ENCODE results near the gene APOA1. TPM values are rescaled to one million over a fixed set of nuclear protein-coding genes. Genes with fewer than 3 reads are reported as not detected.

The APOA1 gene
- polyA plus RNA-seq, 1 donor = 1.8 TPM

GRCh38 chr11:116833816-116834534 lies 3.4 kb downstream of the APOA1 start:
- DNase-seq = no peak

- DNase-seq = no peak
Observed at GRCh38 chr11:116833491-116833815, 4.0 kb downstream of the APOA1 start.

DNA sequence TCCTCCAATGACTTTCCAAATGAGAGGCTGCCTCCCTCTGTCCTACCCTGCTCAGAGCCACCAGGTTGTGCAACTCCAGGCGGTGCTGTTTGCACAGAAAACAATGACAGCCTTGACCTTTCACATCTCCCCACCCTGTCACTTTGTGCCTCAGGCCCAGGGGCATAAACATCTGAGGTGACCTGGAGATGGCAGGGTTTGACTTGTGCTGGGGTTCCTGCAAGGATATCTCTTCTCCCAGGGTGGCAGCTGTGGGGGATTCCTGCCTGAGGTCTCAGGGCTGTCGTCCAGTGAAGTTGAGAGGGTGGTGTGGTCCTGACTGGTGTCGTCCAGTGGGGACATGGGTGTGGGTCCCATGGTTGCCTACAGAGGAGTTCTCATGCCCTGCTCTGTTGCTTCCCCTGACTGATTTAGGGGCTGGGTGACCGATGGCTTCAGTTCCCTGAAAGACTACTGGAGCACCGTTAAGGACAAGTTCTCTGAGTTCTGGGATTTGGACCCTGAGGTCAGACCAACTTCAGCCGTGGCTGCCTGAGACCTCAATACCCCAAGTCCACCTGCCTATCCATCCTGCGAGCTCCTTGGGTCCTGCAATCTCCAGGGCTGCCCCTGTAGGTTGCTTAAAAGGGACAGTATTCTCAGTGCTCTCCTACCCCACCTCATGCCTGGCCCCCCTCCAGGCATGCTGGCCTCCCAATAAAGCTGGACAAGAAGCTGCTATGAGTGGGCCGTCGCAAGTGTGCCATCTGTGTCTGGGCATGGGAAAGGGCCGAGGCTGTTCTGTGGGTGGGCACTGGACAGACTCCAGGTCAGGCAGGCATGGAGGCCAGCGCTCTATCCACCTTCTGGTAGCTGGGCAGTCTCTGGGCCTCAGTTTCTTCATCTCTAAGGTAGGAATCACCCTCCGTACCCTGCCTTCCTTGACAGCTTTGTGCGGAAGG lies 4.8 kb downstream of the APOA1 start:
- no peak for DNase-seq

DNA sequence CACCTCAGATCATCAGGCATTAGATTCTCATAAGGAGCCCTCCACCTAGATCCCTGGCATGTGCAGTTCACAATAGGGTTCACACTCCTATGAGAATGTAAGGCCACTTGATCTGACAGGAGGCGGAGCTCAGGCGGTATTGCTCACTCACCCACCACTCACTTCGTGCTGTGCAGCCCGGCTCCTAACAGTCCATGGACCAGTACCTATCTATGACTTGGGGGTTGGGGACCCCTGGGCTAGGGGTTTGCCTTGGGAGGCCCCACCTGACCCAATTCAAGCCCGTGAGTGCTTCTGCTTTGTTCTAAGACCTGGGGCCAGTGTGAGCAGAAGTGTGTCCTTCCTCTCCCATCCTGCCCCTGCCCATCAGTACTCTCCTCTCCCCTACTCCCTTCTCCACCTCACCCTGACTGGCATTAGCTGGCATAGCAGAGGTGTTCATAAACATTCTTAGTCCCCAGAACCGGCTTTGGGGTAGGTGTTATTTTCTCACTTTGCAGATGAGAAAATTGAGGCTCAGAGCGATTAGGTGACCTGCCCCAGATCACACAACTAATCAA lies 5.6 kb downstream of the APOA1 start:
- no peak for DNase-seq

DNA sequence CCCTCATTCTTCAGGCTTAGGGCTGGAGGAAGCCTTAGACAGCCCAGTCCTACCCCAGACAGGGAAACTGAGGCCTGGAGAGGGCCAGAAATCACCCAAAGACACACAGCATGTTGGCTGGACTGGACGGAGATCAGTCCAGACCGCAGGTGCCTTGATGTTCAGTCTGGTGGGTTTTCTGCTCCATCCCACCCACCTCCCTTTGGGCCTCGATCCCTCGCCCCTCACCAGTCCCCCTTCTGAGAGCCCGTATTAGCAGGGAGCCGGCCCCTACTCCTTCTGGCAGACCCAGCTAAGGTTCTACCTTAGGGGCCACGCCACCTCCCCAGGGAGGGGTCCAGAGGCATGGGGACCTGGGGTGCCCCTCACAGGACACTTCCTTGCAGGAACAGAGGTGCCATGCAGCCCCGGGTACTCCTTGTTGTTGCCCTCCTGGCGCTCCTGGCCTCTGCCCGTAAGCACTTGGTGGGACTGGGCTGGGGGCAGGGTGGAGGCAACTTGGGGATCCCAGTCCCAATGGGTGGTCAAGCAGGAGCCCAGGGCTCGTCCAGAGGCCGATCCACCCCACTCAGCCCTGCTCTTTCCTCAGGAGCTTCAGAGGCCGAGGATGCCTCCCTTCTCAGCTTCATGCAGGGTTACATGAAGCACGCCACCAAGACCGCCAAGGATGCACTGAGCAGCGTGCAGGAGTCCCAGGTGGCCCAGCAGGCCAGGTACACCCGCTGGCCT lies 7.1 kb downstream of the APOA1 start:
- DNase-seq = no peak

- no peak for DNase-seq
Observed at GRCh38 chr11:116829525-116830183, 7.8 kb downstream of the APOA1 start, which contains the start of gene APOC3. APOC3 (plus strand) TSS chr11:116829907; CDS start chr11:116830583, 676 bp downstream.

DNA sequence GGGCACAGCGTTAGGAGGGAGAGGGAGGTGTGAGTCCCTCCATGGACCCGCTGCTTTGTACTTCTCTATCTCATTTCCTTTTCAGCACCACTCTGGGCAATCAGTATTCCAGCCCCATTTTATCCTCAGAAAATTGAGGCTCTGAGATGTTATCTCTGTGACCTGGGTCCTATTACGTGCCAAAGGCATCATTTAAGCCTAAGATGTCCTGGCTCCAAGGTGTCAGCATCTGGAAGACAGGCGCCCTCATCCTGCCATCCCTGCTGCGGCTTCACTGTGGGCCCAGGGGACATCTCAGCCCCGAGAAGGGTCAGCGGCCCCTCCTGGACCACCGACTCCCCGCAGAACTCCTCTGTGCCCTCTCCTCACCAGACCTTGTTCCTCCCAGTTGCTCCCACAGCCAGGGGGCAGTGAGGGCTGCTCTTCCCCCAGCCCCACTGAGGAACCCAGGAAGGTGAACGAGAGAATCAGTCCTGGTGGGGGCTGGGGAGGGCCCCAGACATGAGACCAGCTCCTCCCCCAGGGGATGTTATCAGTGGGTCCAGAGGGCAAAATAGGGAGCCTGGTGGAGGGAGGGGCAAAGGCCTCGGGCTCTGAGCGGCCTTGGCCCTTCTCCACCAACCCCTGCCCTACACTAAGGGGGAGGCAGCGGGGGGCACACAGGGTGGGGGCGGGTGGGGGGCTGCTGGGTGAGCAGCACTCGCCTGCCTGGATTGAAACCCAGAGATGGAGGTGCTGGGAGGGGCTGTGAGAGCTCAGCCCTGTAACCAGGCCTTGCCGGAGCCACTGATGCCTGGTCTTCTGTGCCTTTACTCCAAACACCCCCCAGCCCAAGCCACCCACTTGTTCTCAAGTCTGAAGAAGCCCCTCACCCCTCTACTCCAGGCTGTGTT lies 8.5 kb downstream of the APOA1 start:
- DNase-seq = no peak

DNA sequence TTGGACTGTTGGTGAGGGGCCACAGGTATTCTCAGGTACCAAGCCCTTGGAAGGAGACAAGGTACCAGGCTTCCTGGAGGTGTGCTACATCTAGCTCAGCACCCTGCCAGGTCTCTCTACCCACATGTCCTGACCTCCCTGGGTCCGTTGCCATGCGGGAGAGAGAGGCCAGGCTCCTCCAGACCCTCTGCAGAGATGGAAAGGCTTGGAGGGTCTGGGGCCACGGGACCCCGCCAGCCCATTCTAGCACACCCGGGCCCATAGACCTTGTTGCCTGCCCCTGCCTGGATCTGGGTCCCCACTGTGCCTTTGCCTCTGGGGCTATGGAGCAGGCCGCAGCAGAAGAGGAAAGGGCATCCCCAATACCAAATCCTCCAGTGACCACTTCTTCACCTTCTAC lies 10.0 kb downstream of the APOA1 start:
- no peak for DNase-seq

GRCh38 chr11:116826751-116827431 lies 10.5 kb downstream of the APOA1 start:
- no peak for DNase-seq

GRCh38 chr11:116825854-116826750 lies 11.3 kb downstream of the APOA1 start:
- no peak for DNase-seq

- DNase-seq = no peak
Observed at GRCh38 chr11:116825434-116825833, 12.0 kb downstream of the APOA1 start.

GRCh38 chr11:116823031-116823843 lies 14.2 kb downstream of the APOA1 start, which contains the start of gene APOA4:
APOA4 (minus strand) TSS chr11:116823304; CDS start chr11:116823191, 113 bp downstream.
- no peak for DNase-seq

DNA sequence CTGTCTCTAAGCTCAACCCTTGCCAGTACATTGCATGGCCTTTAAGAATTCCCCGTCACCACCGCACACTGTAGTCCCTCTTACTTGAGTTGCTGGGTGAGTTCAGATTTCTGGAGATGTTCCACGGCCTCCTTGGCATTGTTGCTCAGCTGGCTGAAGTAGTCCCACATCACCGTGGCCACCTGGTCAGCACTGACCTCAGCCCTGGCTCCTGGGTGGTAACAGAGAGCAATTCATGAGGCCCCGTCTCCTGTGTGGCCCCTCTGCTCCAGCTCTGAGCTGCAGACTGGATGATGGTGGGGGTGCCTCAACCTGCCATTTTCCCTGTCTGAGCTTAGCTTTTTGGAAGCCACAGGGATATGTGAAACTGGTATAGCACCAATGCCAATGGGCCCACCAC lies 14.8 kb downstream of the APOA1 start:
- DNase-seq = no peak

- no peak for DNase-seq
Observed at GRCh38 chr11:116821050-116821918, 16.1 kb downstream of the APOA1 start.

DNA sequence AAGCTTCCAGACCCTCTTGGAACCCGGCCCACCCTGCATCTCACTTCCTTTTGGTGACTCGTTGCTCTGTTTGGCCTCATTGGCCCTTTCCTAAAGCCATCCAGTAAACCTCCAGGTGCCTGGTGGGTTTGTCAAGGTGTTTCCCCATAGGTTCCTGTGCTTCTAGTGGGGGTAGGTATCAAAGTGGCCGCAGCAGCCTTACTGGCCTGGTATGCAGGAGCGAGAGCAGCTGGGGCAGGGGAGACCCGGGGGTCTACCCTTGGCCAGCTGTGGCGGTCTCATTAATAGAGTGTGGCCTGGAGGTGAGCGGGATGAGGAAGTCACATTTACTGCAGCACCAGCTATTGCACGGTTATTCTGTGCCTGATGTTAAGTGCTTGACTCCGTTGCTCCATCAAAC lies 18.4 kb downstream of the APOA1 start:
- no peak for DNase-seq

DNA sequence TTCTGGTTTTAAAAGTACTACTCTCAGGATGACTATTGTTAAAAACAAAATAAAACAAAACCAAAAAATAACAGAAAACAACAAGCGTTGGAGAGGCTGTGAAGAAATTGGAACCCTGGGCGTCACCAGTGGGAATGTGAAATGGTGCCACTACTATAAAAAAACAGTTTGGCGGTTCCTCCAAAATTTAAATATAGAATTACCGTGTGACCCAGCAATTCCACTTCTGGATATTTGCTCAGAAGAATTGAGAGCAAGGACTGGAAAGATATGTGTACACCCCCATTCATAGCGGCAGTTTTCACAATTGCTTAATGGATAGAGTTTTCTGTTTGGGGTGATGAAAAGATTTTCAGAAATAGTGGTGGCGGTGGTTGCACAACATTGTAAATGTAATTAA lies 22.9 kb downstream of the APOA1 start:
- DNase-seq = no peak

DNA sequence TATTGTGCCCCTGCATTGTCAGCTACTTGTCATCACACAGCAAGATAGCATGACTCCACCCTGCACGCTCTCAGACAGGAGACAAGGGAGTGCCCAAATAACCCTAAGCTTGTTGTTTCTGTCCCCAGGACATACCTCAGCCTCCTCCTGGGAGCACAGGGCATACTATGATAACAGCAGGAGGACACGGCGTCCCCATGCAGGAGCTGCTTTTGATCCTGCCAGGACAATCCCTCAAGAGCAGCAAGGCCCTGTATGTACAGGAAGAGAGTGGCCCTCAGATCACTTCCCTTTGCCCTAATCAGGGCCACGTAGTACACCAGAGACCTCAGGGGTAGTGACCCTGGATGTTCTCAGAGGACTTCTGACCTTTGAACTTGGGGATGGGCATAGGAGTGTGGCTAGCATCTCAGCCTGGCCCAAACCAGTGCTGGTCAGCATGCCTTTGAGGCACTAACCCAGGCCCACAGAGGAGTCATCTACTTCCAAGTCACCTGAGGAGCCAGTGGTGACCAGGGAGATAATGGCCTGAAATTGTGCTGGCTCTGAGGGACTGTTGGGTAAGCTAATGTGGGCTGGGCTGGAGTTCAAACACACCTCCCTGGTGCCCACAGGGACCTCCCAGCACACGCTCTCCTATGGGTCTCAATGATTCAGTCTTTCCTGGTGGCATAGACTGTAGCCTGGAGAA lies 23.5 kb downstream of the APOA1 start:
- no peak for DNase-seq

Data from hindlimb muscle (tissue), 1 donor.